Ishikawa (cell line): ENCODE results near the gene ARSI.

Experiments
- CEBPB ChIP-seq: IDR thresholded peaks from 2 replicates; pipeline ENCODE4 v1.6.1; 2012
- CREB1 ChIP-seq: IDR thresholded peaks from 2 replicates; pipeline ENCODE4 v1.6.1; 2012; ENCODE audit warnings: low read depth
- EGR1 ChIP-seq: IDR thresholded peaks from 2 replicates; pipeline ENCODE4 v1.6.1; 2012
- EP300 ChIP-seq: IDR thresholded peaks from 2 replicates; pipeline ENCODE4 v1.6.1; 2012; ENCODE audit warnings: borderline replicate concordance
- FOXM1 ChIP-seq: IDR thresholded peaks from 2 replicates; pipeline ENCODE4 v1.6.1; 2012; ENCODE audit warnings: low read depth, borderline replicate concordance
- MAX ChIP-seq: IDR thresholded peaks from 2 replicates; pipeline ENCODE4 v1.6.1; 2012
- NFIC ChIP-seq: IDR thresholded peaks from 2 replicates; pipeline ENCODE4 v1.6.1; 2012
- RAD21 ChIP-seq: IDR thresholded peaks from 2 replicates; pipeline ENCODE4 v1.6.1; 2012; ENCODE audit warnings: low read depth
- REST ChIP-seq: IDR thresholded peaks from 2 replicates; pipeline ENCODE4 v1.6.1; 2012; ENCODE audit warnings: low read depth, mild to moderate bottlenecking
- TAF1 ChIP-seq: IDR thresholded peaks from 2 replicates; pipeline ENCODE4 v1.6.1; 2012; ENCODE audit warnings: low read depth, mild to moderate bottlenecking
- TCF12 ChIP-seq: IDR thresholded peaks from 2 replicates; pipeline ENCODE4 v1.6.1; 2012; ENCODE audit warnings: low read depth
- TEAD4 ChIP-seq: IDR thresholded peaks from 2 replicates; pipeline ENCODE4 v1.6.1; 2012
- USF1 ChIP-seq: IDR thresholded peaks from 2 replicates; pipeline ENCODE4 v1.6.1; 2012
- YY1 ChIP-seq: IDR thresholded peaks from 2 replicates; pipeline ENCODE4 v1.6.1; 2012; ENCODE audit warnings: low read depth
- ZBTB7A ChIP-seq: IDR thresholded peaks from 2 replicates; pipeline ENCODE4 v1.6.1; 2012; ENCODE audit warnings: low read depth

ARSI gene

GRCh38 chr5:150304481-150305081 lies 1.9 kb upstream of the ARSI start:
- TF ChIP-seq CREB1: no peak
- TF ChIP-seq CEBPB: no peak
- TF ChIP-seq USF1: no peak
- TF ChIP-seq TEAD4: no peak
- TF ChIP-seq REST: no peak
- no peak for TF ChIP-seq EGR1
- TF ChIP-seq NFIC: no peak
- TF ChIP-seq RAD21: no peak
- no peak for TF ChIP-seq MAX

GRCh38 chr5:150303660-150304386 lies 1.1 kb upstream of the ARSI start:
- TF ChIP-seq TAF1 (no peak), TEAD4 (no peak), REST (no peak)

GRCh38 chr5:150303070-150303615 lies 438 bp upstream of the ARSI start:
- TF ChIP-seq YY1 (no peak), EGR1 (no peak), FOXM1 (no peak), REST (no peak), RAD21 (no peak), USF1 (no peak), MAX (no peak), CEBPB (no peak), ZBTB7A (no peak), TCF12 (no peak), EP300 (no peak), TEAD4 (no peak), TAF1 (no peak), CREB1 (no peak), NFIC (no peak)

- TF ChIP-seq ZBTB7A (no peak), RAD21 (no peak), REST (no peak), EGR1 (no peak), CREB1 (no peak), EP300 (no peak), TEAD4 (no peak), USF1 (no peak), TCF12 (no peak), CEBPB (no peak), YY1 (no peak), NFIC (no peak), MAX (no peak), TAF1 (no peak), FOXM1 (no peak)
Measured at GRCh38 chr5:150301901-150302300, 804 bp downstream of the ARSI start.
